Immature natural killer cell (primary cell): ENCODE measurements around the gene STUM. TPM values are rescaled to one million over a fixed set of nuclear protein-coding genes. Genes with fewer than 3 reads are reported as not detected.

ENCODE experiments used
- DNase-seq, 3 donors: peaks; one replicate each; pipeline ENCODE4 v3.0.0; 2022; ENCODE audit warnings: mixed read lengths in 1 of 3
- H3K27ac Mint-ChIP-seq, 6 donors: one replicate each; pipeline ENCODE4 v1.8.0; 2020; ENCODE audit warnings: mixed read lengths in 6 of 6, mild to moderate bottlenecking in 5 of 6, inconsistent platforms in 4 of 6, moderate library complexity in 3 of 6
- H3K27me3 Mint-ChIP-seq, 3 donors: one replicate each; pipeline ENCODE4 v1.8.0; 2020 to 2021; ENCODE audit warnings: low read depth in 3 of 3, mild to moderate bottlenecking in 3 of 3, mixed read lengths in 3 of 3, moderate library complexity in 3 of 3, inconsistent platforms in 1 of 3
- H3K36me3 Mint-ChIP-seq, 3 donors: one replicate each; pipeline ENCODE4 v1.8.0; 2020; ENCODE audit warnings: mixed read lengths in 3 of 3, inconsistent platforms in 2 of 3, mild to moderate bottlenecking in 2 of 3
- H3K4me1 Mint-ChIP-seq, 2 donors: one replicate each; pipeline ENCODE4 v1.8.0; 2020; ENCODE audit warnings: inconsistent platforms in 2 of 2, mild to moderate bottlenecking in 2 of 2, mixed read lengths in 2 of 2, moderate library complexity in 1 of 2
- H3K4me3 Mint-ChIP-seq, 5 donors: one replicate each; pipeline ENCODE4 v1.8.0; 2020; ENCODE audit warnings: mild to moderate bottlenecking in 5 of 5, mixed read lengths in 5 of 5, inconsistent platforms in 3 of 5, moderate library complexity in 3 of 5
- H3K9me3 Mint-ChIP-seq, 6 donors: one replicate each; pipeline ENCODE4 v1.8.0; 2020; ENCODE audit warnings: mild to moderate bottlenecking in 6 of 6, mixed read lengths in 6 of 6, inconsistent platforms in 4 of 6, moderate library complexity in 3 of 6
- polyA plus RNA-seq, 3 donors: library from polyadenylated mRNA; unstranded; fragments of 300-500 nt; fragmentation: Illumina TruSeq; gene quantifications; one replicate each; pipeline ENCODE4 v1.2.3, GENCODE V29; 2021

Gene STUM
- polyA plus RNA-seq, 3 donors from 2014 or later = not detected

DNA sequence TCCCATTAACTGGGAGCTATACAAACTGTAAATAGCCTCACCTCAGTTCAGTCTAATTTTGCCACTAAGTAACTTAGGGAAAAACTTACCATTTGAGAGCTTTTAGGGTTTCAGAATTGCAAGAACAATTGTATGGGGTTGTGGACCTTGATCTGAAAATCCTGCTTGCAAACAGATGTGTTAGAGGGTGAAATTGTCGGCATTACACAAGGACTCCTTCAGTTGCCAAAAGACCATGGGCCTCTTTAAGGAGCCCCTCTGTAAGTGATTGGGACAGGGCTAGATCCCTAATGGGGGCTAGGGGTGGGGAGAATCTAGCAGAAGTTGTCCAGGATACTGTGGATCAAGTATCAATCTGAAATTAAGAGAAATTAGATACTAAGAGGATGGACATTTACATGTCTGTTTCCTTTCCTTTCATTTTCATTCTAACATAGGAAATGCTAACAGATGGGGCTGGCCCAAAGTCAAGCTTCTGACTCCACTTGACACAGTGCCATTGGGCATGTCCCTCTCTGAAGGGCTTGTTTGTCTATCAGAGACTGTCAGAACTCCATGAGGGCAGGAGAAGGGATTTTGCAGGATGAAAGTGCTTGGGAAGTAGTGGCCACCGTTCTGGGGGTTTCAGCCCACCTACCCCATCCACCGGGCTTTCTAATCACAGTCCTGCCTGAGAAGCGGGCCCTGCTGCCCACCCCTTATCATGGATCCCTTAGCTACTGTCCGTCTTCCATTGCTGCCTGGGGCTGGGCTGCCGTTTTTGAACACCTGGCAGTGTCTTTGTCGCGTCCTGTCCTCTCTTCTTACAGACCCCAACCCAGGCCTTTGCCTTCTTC lies 54.7 kb downstream of the STUM start:
- Mint-ChIP-seq H3K4me3 (peak overlapping the region in 2 of 5 donors; percentile 7 to 48), H3K4me1 (no peaks in the 10 kb centered on the region), H3K9me3 (no peaks in the 10 kb centered on the region), H3K36me3 (no peaks in the 10 kb centered on the region), H3K27ac (no peak overlapping the region), H3K27me3 (peaks cover 4 to 12% (median 9%) of the 10 kb centered on the region in 3 donors)
- DNase-seq = no peak

DNA sequence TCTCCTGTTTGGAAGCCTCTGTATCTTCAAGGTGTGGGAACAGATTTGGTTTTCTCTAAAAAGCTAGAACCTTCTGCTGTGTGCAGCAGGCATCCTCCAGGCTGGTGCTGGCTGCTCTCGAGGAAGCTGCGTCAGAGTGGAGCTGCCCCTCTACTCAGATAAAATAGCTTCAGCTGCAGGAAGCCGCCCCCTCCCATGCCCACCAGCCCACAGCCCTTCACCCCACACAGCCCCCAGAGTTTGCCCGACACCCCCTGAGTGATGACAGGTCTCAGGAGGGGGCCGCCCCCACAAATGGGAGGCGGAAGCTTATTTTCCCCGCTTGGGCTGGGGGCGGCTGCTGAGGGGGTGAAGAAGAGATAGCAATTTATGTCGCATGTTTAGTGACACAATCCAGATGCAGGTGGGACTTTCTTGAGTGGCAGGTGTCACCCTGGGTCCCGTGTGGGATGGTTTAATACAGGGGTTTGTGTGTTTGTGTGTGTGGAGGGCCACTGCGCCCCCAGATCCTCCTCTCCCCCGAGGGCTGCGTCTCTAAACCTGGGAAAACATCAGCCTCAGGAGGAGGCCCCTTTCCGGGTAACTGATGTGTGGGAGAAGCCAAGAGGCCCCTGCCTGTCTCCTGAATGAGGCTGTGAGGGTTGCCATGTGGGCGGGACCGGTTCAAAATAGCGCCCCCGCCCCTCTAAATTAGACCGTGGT lies 55.4 kb downstream of the STUM start:
- Mint-ChIP-seq H3K9me3 (no peaks in the 10 kb centered on the region), H3K4me3 (no peak overlapping the region), H3K36me3 (peaks cover 0 to 1% (median 0%) of the 10 kb centered on the region in 3 donors), H3K27me3 (peaks cover 4 to 10% (median 9%) of the 10 kb centered on the region in 3 donors), H3K4me1 (no peaks in the 10 kb centered on the region), H3K27ac (no peak overlapping the region)
- no peak for DNase-seq

DNA sequence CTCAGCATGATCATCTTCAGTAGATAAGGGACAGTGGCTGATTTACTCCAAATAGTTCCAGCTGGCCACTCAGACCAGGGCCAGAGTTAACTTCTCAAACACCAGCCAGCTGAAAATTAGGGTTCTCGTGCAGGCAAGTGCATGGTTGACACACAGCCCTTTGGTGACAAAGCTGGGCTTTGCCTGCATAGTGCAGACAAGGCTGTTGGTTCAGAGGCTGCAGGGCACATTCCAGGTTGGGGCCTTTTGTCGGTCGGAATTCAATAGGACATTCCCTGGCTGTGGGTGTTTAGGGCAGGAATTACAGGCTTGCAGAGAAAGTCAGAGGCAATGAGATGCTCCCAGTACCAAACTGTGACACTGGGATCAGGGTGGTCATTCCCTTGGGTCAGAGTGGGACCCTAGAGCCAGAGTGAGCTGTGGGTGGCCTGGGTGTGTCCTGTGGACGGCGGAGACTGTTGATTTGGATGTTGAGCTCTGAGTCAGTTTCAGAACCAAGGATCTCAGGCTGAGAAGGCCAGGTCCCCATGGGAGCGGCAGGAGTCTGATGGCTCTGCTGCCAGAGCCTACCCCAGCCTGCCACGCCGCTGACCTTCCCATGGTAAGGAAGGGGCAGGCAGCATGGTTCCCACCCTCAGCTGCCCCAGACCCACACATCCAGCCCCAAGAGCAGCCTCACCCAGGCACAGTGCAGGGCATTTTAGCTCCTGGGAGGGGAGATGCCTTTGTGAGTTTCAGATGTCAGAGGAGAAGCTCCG lies 56.2 kb downstream of the STUM start:
- Mint-ChIP-seq H3K4me1 (no peaks in the 10 kb centered on the region), H3K9me3 (no peaks in the 10 kb centered on the region), H3K27ac (no peak overlapping the region), H3K4me3 (no peak overlapping the region), H3K27me3 (peaks cover 4 to 10% (median 10%) of the 10 kb centered on the region in 3 donors), H3K36me3 (peaks cover 0 to 6% (median 0%) of the 10 kb centered on the region in 3 donors)
- no peak for DNase-seq

DNA sequence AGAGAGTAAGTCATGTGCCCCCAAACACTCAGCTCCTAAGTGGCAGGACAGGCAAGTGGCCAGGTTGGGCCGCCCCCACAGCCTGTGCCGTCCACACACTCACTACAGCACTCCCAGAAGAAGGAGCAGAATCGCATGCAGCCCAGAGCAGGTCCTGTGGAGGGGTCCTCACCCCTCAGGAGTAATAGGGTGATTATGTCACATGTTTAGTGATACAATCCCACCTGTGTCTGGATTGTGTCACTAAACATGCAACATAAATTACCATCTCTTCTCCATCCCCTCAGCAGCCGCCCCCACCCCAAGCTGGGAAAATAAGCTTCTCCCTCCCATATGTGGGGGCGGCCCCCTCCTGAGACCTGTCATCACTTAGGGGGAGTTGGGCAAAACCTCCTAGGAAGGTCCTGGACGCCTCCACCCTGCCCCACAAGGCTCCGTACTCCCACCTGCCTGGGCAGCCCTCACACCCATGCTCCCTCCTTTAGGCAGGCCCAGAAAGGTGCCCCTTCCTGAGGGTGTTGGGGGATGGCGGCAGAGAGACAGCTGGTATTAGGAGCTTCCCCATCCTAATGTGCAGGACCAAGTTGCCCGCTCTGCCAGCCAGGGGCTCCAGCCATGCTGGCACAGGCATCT lies 56.9 kb downstream of the STUM start:
- H3K36me3 Mint-ChIP-seq = peaks cover 0 to 6% (median 0%) of the 10 kb centered on the region in 3 donors
- no peak for DNase-seq
- no peak overlapping the region for H3K27ac Mint-ChIP-seq

DNA sequence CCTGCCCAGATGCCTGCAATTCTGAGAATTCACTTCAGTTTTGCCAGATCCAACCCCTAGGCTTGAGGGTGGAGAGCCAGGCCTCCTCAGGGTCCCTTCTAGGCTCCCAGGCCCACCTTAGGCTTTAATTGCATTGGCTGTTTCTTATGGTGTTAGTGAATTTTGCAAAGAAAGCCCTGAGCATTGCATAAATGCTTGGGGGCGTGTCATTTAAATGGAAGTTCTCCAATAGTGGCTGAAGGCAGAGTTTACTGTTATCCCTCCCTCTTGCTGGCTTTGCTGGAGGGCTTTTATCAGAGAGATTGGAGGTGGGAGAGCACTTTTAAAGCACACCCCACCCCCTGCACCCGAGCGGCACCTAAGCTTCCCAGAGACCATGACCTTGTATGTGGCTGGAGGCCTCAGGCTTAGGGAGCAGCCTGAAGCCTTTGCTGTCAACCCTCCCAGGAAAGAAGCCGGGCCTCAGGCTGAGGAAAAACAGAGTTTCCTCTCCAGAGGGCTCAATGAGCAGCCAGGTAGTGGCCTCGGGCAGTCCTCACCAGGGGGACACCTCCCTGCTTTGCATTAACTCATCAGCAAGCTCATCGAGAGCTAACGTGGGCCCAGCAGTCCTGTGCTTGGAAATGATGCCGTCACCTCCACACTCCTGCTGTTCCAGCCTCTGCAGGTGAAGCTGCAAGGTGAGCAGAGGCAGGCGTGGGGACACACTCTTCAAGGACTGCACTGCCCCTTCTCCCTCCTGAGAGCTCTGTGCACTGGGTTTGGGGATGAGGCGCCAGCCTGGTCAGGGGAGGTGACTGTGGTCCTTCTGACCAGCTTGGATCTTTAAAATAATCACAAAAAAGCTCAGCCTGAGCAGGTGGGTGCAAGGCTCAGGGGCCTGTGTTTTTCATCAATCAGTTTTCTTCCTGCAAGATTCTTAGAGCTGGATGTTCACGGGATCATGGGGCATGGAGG lies 58.0 kb downstream of the STUM start:
- Mint-ChIP-seq H3K4me3 (no peak overlapping the region), H3K36me3 (peaks cover 0 to 6% (median 0%) of the 10 kb centered on the region in 3 donors), H3K27me3 (peaks cover 2 to 10% (median 7%) of the 10 kb centered on the region in 3 donors), H3K4me1 (no peaks in the 10 kb centered on the region), H3K9me3 (no peaks in the 10 kb centered on the region), H3K27ac (no peak overlapping the region)
- no peak for DNase-seq

More for the DNA sequence above, 56.9 kb downstream of the STUM start:
- H3K27me3 Mint-ChIP-seq = peaks cover 2 to 13% (median 10%) of the 10 kb centered on the region in 3 donors
- no peaks in the 10 kb centered on the region for H3K9me3 Mint-ChIP-seq
- no peak overlapping the region for H3K4me3 Mint-ChIP-seq
- H3K4me1 Mint-ChIP-seq = no peaks in the 10 kb centered on the region

DNA sequence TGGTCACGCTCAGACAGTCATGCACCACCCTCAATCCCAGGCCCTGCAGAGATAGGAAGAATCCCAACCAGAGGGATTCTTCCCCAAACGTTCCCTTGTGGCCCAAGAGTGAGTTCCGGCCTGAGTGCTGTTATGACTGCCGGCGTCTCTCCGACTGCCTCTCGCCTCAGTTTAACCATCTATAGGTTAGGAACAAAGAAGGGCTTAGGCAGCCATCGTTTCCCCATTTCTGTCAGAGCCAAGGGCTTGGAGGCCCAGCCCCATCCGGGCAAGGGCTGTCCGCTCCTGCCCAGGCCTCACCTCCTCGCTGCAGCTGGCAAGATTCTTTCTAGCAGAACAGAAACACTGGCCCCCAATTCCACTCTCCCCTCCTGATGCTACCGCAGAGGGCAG lies 58.7 kb downstream of the STUM start:
- peaks cover 0 to 10% (median 7%) of the 10 kb centered on the region in 3 donors for H3K27me3 Mint-ChIP-seq
- H3K4me3 Mint-ChIP-seq = no peak overlapping the region
- H3K4me1 Mint-ChIP-seq = no peaks in the 10 kb centered on the region
- H3K9me3 Mint-ChIP-seq = peaks cover 0 to 2% (median 0%) of the 10 kb centered on the region in 6 donors
- no peak overlapping the region for H3K27ac Mint-ChIP-seq
- no peak for DNase-seq
- H3K36me3 Mint-ChIP-seq = peaks cover 0 to 6% (median 0%) of the 10 kb centered on the region in 3 donors

DNA sequence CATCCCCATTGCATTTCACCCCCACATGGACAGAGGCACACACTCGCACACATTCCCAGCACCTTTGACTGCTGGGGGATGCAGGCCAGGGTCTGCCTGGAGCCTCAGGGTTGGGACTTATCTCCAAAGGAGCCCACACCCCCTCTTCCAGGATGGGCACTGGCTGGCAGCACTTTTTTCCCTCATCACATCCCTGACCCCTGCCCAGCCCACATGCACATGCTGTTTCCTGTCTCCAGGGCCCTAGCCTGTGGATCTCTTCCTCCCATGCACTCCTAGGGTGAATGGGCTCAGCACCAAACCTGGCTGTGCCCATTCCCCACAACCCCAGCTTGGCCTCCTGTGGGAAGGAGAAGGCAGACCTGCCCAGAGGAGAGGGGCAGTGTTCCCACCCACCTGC lies 59.3 kb downstream of the STUM start:
- Mint-ChIP-seq H3K27me3 (peaks cover 0 to 10% (median 7%) of the 10 kb centered on the region in 3 donors), H3K9me3 (peaks cover 0 to 2% (median 0%) of the 10 kb centered on the region in 6 donors), H3K36me3 (peaks cover 0 to 6% (median 0%) of the 10 kb centered on the region in 3 donors), H3K27ac (no peak overlapping the region), H3K4me1 (no peaks in the 10 kb centered on the region), H3K4me3 (no peak overlapping the region)
- no peak for DNase-seq

DNA sequence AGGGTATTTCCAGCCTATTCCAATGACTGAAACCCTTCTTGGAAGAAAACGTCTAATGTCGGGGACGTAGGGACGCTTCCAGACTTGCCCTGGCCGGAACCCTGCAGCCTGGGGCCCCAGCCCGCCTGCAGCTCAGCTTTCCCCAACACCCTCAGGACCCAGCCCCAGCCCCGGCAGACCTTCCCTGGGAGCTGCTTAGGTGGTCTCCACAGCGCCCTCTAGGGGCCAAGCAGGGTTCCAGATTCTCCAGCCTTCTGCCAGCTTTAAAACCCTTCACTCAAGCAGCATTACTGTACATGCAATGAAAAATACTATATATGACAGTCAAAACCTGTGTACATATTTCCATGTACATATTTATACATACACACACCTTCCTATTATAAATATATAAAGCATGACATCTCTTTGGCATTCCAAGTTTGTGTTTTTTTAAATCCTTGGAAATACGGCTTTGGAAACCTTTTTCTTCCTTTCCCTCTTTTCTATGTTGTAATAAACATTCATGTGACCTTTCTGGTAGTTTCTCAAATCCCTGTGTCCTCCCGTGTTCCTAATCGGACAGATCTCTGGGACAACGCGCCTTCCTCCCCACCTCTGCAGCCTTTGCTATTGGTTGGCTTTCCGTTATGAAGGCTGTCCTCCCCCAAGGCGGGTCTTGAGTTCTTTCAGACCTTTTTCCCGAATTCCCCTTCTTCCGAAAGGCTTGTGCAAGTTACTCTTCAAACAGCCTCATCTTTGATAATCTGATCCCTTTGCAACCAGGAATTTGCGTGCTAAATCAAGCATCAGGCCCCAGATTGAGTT lies 60.3 kb downstream of the STUM start:
- H3K27me3 Mint-ChIP-seq = peaks cover 0 to 8% (median 7%) of the 10 kb centered on the region in 3 donors
- H3K36me3 Mint-ChIP-seq = peaks cover 0 to 6% (median 0%) of the 10 kb centered on the region in 3 donors
- H3K4me1 Mint-ChIP-seq = no peaks in the 10 kb centered on the region
- H3K9me3 Mint-ChIP-seq = peaks cover 0 to 2% (median 0%) of the 10 kb centered on the region in 6 donors
- H3K27ac Mint-ChIP-seq = no peak overlapping the region
- DNase-seq = peak; percentile 48 to 58 (median 57)
- H3K4me3 Mint-ChIP-seq = no peak overlapping the region

DNA sequence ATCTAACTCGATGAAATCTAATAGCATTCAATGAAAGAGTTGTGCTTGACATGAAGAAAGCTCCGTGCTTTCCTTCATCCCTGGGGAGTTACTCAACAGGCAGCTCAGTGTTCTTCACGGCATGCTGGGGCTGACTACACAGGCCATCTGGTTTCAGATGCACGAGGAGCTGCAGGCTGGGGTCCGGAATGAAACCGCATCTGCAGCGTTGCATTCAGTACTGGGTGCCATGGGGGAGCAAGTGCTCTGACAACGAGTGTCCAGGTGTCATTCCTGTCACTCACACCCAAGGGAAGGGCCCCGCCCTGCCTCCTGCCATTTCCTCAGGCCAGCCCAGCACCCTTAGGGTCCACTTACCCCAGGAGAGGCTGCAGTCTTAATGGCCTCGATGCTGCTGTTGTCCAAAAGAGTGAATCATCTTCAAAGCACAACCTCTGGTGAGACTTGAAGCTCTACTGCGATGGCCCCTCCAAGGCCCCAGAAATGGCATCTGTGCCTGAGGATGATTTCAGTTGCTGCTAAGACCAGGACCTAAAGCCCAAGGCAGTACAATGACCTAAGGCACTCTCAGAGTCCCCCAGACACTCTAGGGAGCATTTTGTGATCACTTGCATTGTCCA lies 61.4 kb downstream of the STUM start:
- Mint-ChIP-seq H3K27me3 (peaks cover 0 to 4% (median 3%) of the 10 kb centered on the region in 3 donors), H3K4me1 (no peaks in the 10 kb centered on the region), H3K27ac (no peak overlapping the region), H3K4me3 (no peak overlapping the region), H3K9me3 (peaks cover 0 to 2% (median 0%) of the 10 kb centered on the region in 6 donors), H3K36me3 (peaks cover 0 to 6% (median 0%) of the 10 kb centered on the region in 3 donors)
- no peak for DNase-seq

DNA sequence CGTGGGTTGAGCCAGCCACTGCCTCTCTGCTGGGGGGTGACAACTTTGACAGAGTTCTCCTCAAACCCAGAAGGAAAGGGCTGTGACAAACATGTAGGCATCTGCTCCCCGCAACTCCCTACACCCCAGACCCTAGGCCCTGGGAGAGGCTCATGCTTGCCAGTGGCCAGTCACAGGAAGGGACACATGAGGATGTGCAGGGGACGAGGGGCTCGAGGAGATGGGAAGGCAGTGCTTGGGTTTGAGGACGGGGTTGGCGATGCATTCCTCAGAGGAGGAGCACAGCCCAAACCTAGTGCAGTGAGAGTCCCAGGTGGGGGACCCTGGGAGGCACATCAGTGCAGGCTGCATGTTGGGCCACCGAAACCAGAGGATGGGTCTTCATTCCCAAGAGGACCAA lies 62.1 kb downstream of the STUM start:
- Mint-ChIP-seq H3K36me3 (peaks cover 0 to 6% (median 0%) of the 10 kb centered on the region in 3 donors), H3K4me1 (no peaks in the 10 kb centered on the region), H3K27me3 (peaks cover 0 to 4% (median 1%) of the 10 kb centered on the region in 3 donors)

DNA sequence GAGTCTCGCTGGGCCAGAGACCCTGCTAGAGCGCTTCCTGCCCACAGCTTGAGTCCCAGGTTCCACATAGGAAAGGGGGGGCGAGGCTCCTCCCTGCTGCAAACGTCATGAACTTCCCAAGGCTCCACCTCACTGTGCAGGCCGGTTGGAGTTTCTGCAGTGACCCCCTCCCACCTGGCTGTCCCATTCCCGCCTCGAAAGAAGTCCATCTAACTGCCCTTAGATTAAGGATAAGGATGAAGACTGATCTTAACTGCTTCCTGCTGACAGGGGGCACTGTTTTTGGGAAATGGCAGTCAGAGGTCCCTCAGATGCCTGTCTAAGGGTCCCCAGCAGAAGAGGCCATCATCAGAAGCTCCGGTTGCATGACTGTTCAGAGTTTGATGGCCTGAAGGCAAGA lies 62.7 kb downstream of the STUM start:
- Mint-ChIP-seq H3K9me3 (peaks cover 0 to 2% (median 0%) of the 10 kb centered on the region in 6 donors), H3K27me3 (peaks cover 0 to 6% (median 1%) of the 10 kb centered on the region in 3 donors), H3K27ac (no peak overlapping the region), H3K36me3 (peaks cover 0 to 6% (median 0%) of the 10 kb centered on the region in 3 donors), H3K4me3 (no peak overlapping the region), H3K4me1 (no peaks in the 10 kb centered on the region)
- DNase-seq = no peak

More for the DNA sequence above, 62.1 kb downstream of the STUM start:
- DNase-seq = no peak
- H3K27ac Mint-ChIP-seq = no peak overlapping the region
- no peak overlapping the region for H3K4me3 Mint-ChIP-seq
- H3K9me3 Mint-ChIP-seq = peaks cover 0 to 2% (median 0%) of the 10 kb centered on the region in 6 donors
